SH-SY5Y (cell line): Measurements from ENCODE around the gene TOP1.

Experiments
- GATA2 ChIP-seq: IDR thresholded peaks from 2 replicates; pipeline ENCODE4 v1.6.1; 2011; ENCODE audit warnings: mild to moderate bottlenecking, low read depth, low read length
- GATA3 ChIP-seq: IDR thresholded peaks from 2 replicates; pipeline ENCODE4 v1.6.1; 2011; ENCODE audit warnings: low read depth, mild to moderate bottlenecking, low read length, moderate library complexity

TOP1 gene

DNA sequence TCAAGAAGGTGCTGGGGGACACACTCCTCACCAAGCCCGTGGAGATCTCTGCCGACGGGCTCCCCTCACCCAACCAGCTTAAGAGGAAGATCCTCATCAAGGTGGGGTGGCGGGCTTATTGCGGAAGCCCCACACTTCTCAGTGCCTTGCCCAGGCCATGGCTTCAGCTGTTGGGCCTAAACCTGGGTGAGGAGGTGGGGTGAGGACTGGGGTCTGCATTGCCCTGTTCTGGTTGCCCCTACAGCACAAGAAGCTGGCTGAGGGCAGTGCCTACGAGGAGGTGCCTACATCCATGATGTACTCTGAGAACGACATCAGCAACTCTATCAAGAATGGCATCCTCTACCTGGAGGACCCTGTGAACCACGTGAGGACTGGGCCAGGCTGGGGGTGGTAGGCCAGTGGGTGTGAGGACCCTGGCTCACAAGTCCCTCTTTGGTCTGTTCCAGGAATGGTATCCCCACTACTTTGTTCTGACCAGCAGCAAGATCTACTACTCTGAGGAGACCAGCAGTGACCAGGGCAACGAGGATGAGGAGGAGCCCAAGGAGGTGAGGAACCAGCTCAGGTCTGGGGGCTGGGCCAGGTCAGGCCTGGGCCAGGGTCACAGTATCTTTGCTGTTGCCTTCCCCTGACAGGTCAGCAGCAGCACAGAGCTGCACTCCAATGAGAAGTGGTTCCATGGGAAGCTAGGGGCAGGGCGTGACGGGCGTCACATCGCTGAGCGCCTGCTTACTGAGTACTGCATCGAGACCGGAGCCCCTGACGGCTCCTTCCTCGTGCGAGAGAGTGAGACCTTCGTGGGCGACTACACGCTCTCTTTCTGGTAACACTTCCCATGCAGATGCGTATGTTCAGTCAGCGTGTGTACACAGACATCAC, 136.6 kb downstream of the TOP1 start:
- TF ChIP-seq GATA3: no peak
- TF ChIP-seq GATA2: no peak

DNA sequence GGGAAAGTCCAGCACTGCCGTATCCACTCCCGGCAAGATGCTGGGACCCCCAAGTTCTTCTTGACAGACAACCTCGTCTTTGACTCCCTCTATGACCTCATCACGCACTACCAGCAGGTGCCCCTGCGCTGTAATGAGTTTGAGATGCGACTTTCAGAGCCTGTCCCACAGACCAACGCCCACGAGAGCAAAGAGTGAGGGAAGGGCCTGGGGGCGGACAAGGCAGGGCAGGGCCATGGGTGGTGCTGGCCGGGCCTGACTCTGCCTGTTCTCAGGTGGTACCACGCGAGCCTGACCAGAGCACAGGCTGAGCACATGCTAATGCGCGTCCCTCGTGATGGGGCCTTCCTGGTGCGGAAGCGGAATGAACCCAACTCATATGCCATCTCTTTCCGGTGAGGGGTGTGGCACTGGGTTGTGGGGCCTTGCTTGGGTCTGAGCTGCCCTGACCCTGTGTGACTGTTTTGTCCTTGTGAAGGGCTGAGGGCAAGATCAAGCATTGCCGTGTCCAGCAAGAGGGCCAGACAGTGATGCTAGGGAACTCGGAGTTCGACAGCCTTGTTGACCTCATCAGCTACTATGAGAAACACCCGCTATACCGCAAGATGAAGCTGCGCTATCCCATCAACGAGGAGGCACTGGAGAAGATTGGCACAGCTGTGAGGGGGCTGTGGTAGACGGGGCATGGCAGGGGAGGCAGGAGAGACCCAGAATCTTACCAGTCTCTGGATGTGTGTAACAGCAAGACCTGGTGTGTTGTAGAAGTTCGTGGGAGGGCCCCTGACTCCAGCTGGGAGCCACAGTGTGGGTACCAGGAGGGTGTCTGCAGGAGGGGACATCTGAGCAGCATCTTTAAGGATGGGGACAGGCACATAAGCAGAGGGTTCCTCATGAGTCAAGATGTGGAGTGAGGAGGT, 137.8 kb downstream of the TOP1 start:
- TF ChIP-seq GATA2 (no peak), GATA3 (no peak)

DNA sequence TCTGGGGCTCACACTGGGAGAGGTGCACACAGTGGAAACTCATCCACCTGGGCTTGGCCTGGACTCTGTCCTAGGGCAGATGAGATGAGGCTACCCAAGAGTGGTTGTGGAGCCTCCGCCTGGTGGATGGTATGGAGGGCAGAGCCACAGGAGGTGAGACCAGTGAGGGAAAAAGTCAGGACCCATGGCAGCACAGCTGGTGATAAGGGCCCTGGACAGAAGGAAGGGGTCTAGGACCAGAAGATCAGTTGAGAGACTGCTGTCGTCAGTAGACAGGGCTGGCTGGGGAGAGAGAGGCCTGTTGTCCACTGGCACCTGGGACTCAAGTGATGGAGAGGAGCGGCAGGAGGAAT, 138.5 kb downstream of the TOP1 start:
- TF ChIP-seq GATA2 (no peak), GATA3 (no peak)

DNA sequence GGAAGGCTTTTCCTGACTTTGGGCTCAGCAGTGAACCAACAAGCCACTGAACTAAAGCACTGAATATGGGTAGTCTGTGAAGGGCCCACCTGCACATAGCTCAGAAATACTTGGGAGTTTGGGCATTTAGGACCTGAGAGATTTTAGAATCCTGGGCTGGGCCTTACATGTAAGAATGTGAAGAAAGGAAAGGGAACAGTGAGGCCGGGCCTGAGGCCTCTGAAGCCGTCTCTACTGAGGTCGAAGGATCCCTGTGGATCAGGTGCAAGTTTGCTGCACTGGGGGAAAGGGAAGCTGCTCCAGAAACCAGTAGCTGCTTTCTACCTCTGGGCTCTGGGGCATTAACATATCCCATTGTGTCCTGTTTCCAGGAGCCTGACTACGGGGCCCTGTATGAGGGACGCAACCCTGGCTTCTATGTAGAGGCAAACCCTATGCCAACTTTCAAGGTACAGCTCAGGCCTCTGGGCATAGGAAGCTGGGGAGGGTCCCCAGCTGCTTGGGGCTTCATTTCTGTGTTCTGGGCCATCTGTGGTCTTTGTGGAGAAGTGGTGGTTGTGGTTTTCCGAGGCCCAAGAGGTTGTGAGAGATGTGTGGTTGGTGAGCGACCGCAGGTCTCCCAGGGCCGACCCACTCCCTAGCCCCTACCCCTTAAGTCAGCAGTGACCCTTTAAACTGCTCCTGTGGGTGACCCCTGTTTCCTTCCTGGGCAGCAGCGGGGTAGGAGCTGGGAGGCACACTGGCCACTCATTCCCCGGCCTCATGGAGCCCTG, 139.0 kb downstream of the TOP1 start:
- no peak for TF ChIP-seq GATA2
- TF ChIP-seq GATA3: no peak

DNA sequence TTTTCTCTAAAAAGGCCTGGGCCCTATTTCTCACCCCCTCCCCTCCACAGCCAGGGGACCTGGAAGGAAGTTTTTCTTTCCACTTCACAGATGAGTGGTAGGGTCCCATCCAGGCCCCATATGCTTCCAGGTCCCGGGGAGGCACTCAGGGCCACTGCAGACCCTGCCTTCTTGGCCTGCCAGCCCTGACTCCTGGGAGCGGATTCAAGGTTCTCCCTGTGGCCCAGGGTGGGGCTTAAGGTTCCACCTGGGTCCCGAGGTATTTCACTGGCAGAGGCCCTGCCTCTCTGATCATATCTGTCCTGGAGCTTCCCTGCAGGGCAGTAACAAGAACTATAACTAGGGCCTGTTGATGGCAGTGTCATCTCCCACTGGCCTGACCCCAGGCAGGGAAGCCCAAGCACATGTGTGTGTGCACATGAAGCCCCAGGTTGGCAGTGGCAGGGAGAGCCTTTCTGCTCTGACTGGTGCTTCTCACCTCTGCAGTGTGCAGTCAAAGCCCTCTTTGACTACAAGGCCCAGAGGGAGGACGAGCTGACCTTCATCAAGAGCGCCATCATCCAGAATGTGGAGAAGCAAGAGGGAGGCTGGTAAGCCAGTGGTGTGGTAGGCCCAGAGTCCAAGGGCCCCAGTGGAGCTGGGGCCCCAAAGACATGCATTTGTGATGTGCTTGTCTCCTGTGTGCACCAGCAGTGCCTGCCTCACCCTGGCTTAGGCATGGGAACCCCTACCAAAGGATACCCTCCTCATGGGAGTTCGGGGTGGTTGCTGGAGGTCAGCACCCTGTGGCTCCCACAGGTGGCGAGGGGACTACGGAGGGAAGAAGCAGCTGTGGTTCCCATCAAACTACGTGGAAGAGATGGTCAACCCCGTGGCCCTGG, 139.9 kb downstream of the TOP1 start:
- TF ChIP-seq GATA3 (no peak), GATA2 (no peak)

DNA sequence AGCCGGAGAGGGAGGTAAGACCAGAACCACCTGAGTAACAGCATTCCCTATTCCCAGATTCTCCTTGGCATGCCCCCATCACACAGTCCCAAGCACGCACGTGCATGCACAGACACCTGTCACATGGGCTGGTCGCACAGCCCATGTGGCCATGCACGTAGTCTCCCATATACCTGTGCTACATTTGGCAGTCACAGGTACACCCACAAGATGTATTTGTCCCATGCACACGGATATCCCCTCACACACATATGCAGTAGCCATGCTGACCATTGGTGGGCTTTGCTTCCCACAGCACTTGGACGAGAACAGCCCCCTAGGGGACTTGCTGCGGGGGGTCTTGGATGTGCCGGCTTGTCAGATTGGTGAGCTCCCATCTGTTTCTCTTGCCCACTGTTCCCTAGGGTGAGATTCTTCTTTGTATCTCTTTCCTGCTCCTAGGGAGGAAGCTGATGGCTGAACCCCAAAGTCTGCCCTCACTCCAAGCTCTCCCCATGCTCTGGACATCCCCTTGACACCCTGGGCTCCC, 140.6 kb downstream of the TOP1 start:
- no peak for TF ChIP-seq GATA3
- TF ChIP-seq GATA2: no peak

DNA sequence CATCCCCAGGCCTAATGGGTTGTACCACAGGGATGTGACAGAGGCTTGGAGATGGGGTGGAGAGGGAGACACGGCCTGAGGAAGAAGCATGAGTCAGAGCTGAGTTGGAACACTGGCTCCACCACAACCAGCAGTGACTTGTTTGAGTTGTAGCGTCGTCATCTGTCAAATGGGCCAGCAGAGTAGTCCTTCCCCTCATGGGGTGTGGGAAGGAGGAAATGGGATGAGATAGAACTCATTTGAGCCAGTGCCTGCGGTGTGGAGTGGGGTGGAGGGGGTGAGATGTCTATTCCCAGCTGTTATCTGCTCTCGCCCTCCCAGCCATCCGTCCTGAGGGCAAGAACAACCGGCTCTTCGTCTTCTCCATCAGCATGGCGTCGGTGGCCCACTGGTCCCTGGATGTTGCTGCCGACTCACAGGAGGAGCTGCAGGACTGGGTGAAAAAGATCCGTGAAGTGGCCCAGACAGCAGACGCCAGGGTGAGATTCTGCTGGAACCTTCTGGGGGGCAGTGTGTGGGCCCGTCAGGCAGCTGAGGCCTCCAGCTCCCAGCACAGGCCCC, 141.2 kb downstream of the TOP1 start:
- no peak for TF ChIP-seq GATA3
- TF ChIP-seq GATA2: no peak

DNA sequence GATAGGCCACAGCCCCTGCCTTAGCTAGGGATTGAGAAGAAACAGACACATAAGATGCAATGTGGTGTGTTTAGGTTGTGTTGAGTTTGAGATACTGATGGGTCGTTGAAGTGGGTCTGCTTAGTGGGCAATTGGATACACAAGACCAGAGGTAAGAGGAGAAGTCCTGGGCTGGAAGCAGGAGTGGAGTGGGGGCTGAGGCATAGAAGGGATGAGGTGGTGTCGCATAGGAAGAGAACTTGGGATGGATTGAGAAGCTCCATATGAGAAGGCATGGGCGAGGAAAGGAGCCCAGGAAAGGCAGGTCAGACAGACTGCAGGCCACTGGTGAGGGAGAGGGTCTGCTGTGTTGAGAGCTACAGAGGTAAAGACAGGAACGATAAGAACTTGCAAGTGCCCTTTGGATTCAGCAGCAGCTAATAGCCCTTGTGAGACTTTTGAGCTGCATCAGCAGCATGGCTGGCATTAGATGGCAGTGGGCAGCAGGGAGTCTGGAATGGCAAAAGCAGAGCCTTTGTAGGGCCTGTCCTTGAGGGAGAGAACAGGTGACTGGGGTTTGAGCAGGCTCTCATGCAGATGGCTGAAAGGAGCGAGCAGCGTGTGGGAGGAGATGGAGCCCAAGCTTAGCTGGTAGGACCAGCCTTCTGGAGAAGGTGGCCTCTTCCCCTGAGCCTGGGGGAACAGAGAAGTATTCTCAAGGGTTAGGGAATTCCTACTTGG, 141.9 kb downstream of the TOP1 start:
- TF ChIP-seq GATA2 (no peak), GATA3 (no peak)

DNA sequence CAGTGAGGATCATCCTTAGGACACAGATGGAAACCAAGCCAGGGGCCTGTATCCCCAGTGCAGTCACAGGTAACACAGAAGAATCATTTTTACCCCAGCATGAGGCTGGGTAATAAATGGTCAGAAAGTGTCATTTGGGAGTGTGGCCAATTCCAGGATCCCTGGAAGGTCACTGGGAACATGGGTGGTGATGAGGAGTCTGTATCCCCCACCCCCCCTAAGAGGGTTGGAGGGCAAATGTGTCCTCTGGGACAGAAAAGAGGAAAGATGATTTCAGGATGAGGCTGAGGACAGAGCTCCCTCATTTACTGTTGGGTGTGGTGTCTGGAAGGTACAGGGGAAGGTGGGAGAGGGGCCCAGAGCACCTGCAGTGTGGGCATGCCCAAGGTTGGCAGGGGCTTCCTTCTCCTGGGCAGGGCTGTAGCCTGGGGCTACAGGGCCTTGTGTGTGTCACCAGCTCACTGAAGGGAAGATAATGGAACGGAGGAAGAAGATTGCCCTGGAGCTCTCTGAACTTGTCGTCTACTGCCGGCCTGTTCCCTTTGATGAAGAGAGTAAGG, 143.2 kb downstream of the TOP1 start:
- TF ChIP-seq GATA3 (no peak), GATA2 (no peak)

DNA sequence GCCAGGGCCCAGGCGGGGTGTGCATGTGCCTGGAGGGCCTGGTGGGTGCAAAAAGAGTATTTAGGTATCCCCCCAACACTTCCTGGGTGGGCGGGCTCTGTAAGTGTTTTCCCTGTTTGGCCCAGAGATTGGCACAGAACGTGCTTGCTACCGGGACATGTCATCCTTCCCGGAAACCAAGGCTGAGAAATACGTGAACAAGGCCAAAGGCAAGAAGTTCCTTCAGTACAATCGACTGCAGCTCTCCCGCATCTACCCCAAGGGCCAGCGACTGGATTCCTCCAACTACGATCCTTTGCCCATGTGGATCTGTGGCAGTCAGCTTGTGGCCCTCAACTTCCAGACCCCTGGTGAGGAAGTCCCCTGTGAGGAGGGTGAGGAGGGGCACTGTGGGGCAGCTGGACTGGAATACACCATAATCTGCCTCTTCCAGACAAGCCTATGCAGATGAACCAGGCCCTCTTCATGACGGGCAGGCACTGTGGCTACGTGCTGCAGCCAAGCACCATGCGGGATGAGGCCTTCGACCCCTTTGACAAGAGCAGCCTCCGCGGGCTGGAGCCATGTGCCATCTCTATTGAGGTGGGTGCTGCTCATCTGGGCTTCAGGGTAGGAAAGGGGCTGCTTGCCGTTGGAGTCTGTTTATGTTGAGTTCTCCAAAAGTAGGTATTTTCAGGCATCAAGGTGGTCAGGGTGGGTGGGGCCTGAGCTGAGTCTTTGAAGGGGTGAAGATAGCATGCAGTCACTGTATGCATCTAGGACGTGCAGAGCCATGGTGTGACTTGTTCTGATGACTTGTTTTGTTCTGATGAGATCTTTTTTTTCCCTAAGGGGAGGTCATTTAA, 143.9 kb downstream of the TOP1 start:
- TF ChIP-seq GATA2: no peak
- no peak for TF ChIP-seq GATA3

DNA sequence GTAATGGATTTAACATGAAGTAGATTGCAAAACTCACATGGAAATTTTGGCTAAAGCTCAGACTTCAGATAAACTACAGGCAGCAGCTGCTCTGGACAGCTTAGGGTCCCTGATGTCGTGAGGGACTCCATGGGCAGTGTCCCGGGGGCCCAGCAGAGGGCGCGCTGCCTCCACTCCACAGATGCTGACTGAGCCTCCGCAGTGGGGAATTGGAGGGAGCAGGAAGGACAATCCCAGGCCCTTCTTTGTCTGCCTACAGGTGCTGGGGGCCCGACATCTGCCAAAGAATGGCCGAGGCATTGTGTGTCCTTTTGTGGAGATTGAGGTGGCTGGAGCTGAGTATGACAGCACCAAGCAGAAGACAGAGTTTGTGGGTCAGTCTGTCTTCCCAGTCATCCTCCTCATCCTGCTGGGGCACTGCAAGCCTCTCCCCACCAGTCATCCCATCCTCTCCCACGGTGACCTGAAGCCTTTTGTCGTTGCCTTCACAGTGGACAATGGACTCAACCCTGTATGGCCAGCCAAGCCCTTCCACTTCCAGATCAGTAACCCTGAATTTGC, 144.6 kb downstream of the TOP1 start:
- no peak for TF ChIP-seq GATA2
- TF ChIP-seq GATA3: no peak
